Natural killer cell (primary cell): ENCODE data around the gene ATG13. TPM values are rescaled to one million over a fixed set of nuclear protein-coding genes. Genes with fewer than 3 reads are reported as not detected.

Experiments used
- ATAC-seq, 3 donors: fragments of 150-1000 bp in 2 of 3; fragments of 200-7000 bp in 1 of 3; cut with Tn5 transposase; 1 replicate in 1 of 3; 2 replicates in 2 of 3; pipeline ENCODE4 v1.10.0; 2021; ENCODE audit warnings: mild to moderate bottlenecking in 2 of 3, moderate library complexity in 2 of 3
- DNase-seq, 2 donors: peaks; one replicate each; pipeline versions ENCODE4 v3.0.0 to v3.0.0-alpha.2; 2013 to 2021; ENCODE audit warnings: mixed read lengths in 1 of 2
- H3K27ac ChIP-seq: one replicate; pipeline ENCODE4 v1.5.1; 2013; ENCODE audit warnings: mild to moderate bottlenecking, low read length
- H3K27me3 ChIP-seq: one replicate; pipeline ENCODE4 v1.6.1; 2013; ENCODE audit warnings: low read length; ENCODE audit not compliant: control insufficient read depth, insufficient read depth
- H3K36me3 ChIP-seq: one replicate; pipeline ENCODE4 v1.6.1; 2013; ENCODE audit warnings: low read length; ENCODE audit not compliant: control insufficient read depth, insufficient read depth
- H3K4me1 ChIP-seq: one replicate; pipeline ENCODE4 v1.6.1; 2013; ENCODE audit warnings: low read length; ENCODE audit not compliant: control insufficient read depth, insufficient read depth
- H3K4me3 ChIP-seq: one replicate; pipeline ENCODE4 v1.5.1; 2013; ENCODE audit warnings: low read length
- H3K9me3 ChIP-seq: one replicate; pipeline ENCODE4 v1.6.1; 2013; ENCODE audit warnings: low read length; ENCODE audit not compliant: control insufficient read depth, insufficient read depth
- H3K27ac Mint-ChIP-seq, 2 donors: one replicate each; pipeline ENCODE4 v1.8.0; 2022; ENCODE audit warnings: mild to moderate bottlenecking in 2 of 2, mixed read lengths in 2 of 2, moderate library complexity in 1 of 2
- H3K27me3 Mint-ChIP-seq, 2 donors: one replicate each; pipeline ENCODE4 v1.8.0; 2022; ENCODE audit warnings: low read depth in 2 of 2, mixed read lengths in 2 of 2
- H3K36me3 Mint-ChIP-seq: one replicate; pipeline ENCODE4 v1.8.0; 2022; ENCODE audit warnings: mixed read lengths
- H3K4me1 Mint-ChIP-seq, 2 donors: one replicate each; pipeline ENCODE4 v1.8.0; 2022; ENCODE audit warnings: mixed read lengths in 2 of 2
- H3K4me3 Mint-ChIP-seq: one replicate; pipeline ENCODE4 v1.8.0; 2022; ENCODE audit warnings: mild to moderate bottlenecking, moderate library complexity, mixed read lengths
- H3K9me3 Mint-ChIP-seq, 2 donors: one replicate each; pipeline ENCODE4 v1.8.0; 2022; ENCODE audit warnings: mixed read lengths in 2 of 2
- WGBS: methylation state at CpG from one replicate; pipeline ENCODE4 v1.1.7; 2013; ENCODE audit warnings: missing lambda C conversion rate; ENCODE audit not compliant: insufficient coverage; 5-methylcytosine and 5-hydroxymethylcytosine counted together
- intact Hi-C: fragments of 100-400 bp; cut with micrococcal nuclease; formaldehyde crosslinking; loops from one replicate; pipeline ENCODE4 v1.14.2; 2022
- total RNA-seq, 4 donors: library from RNA; stranded (reverse); fragments of 120-200 nt in 1 of 4; gene quantifications; one replicate each; pipeline versions ENCODE4 v1.2.3 to v1.2.4, GENCODE V29; 2013 to 2022
- TF ChIP-seq, protein P1 (sequence below): fragments of 200-600 bp; IDR thresholded peaks from one replicate; pipeline ENCODE4 v1.8.0; 2022; ENCODE audit warnings: antibody characterized with exemption

ATG13 gene
- total RNA-seq, 3 donors from 2014 or later (not counting 1 experiment from before 2014, with no cell fraction given): 125 to 137 (median 132) TPM

DNA sequence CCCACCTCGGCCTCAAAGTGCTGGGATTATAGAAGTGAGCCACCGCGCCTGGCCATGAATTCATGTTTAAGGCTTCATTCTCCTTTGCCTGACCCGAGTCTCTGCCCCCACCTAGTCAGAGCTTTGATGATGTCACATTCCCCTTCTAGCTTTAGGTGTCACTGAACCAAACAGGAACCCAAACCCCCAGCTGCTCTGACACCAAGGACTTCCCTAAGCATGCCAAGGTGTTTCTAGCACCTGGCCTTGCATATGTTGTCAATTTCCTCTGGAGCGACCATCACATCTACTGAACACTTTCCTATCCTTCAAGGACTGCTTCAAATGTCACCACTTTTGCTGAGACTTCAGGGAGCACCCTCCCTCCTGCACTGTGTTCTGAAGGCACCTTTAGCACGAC is 103.9 kb downstream of the ATG13 start:
- TF ChIP-seq, protein P1, sequence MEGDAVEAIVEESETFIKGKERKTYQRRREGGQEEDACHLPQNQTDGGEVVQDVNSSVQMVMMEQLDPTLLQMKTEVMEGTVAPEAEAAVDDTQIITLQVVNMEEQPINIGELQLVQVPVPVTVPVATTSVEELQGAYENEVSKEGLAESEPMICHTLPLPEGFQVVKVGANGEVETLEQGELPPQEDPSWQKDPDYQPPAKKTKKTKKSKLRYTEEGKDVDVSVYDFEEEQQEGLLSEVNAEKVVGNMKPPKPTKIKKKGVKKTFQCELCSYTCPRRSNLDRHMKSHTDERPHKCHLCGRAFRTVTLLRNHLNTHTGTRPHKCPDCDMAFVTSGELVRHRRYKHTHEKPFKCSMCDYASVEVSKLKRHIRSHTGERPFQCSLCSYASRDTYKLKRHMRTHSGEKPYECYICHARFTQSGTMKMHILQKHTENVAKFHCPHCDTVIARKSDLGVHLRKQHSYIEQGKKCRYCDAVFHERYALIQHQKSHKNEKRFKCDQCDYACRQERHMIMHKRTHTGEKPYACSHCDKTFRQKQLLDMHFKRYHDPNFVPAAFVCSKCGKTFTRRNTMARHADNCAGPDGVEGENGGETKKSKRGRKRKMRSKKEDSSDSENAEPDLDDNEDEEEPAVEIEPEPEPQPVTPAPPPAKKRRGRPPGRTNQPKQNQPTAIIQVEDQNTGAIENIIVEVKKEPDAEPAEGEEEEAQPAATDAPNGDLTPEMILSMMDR: no peak
- intact Hi-C loops: no loop called here
- H3K27me3 Mint-ChIP-seq: no peaks in the 10 kb centered on the region
- H3K4me3 ChIP-seq: no peak overlapping the region
- H3K27me3 ChIP-seq: no peaks in the 10 kb centered on the region
- H3K36me3 Mint-ChIP-seq: no peaks in the 10 kb centered on the region
- H3K4me1 Mint-ChIP-seq: no peaks in the 10 kb centered on the region
- ATAC-seq (no peak), DNase-seq (no peak)
- no peak overlapping the region for H3K27ac Mint-ChIP-seq
- no peaks in the 10 kb centered on the region for H3K36me3 ChIP-seq
- no peaks in the 10 kb centered on the region for H3K9me3 Mint-ChIP-seq
- H3K9me3 ChIP-seq: no peaks in the 10 kb centered on the region
- no peak overlapping the region for H3K4me3 Mint-ChIP-seq
- H3K4me1 ChIP-seq: no peaks in the 10 kb centered on the region
- H3K27ac ChIP-seq: no peak overlapping the region
- 85% methylated on average over 6 of the region's 6 CpGs for WGBS

DNA sequence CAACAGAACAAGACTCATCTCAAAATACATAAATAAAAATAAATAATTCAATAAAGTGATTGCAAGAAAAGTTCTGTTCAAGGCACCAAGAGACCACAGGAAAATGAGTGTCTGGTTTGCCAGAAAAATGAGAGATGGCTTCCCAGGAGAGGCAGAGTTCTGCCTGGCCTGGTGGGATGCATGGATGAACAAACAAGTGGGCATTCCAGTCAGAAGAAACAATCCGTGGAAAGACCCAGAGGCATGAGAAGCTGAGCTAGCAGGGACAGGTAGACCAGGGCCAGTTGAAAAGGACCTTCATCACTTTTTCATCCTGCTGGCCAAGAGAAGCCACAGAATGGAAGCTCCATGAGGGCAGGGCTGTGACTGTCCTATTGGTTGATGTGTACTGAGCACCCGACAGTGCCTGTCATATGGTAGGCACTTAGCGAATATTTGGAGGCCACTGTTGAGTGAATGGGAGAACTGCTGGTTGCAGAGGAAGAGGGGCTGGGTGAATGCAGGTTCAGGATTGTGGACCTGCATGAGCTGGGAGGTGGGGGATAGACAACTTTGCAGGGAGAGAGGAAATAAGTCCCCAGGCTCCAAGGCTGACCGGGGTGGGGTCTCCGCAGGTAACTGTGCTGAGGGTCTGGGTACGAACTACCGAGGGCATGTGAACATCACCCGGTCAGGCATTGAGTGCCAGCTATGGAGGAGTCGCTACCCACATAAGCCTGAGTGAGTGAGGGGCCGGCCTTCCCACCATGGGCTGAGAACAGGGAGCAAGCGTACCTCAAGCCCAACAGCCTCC is 105.4 kb downstream of the ATG13 start:
- Histone ChIP-seq H3K9me3 (no peaks in the 10 kb centered on the region), H3K4me1 (no peaks in the 10 kb centered on the region), H3K36me3 (no peaks in the 10 kb centered on the region), H3K27me3 (no peaks in the 10 kb centered on the region), H3K27ac (no peak overlapping the region), H3K4me3 (no peak overlapping the region)
- H3K36me3 Mint-ChIP-seq: no peaks in the 10 kb centered on the region
- H3K27me3 Mint-ChIP-seq: no peaks in the 10 kb centered on the region
- H3K4me1 Mint-ChIP-seq: no peaks in the 10 kb centered on the region
- 93% methylated on average over 11 of the region's 11 CpGs for WGBS
- TF ChIP-seq, protein P1: no peak
- H3K4me3 Mint-ChIP-seq: no peak overlapping the region
- intact Hi-C loops: no loop called here
- H3K9me3 Mint-ChIP-seq: no peaks in the 10 kb centered on the region
- no peak overlapping the region for H3K27ac Mint-ChIP-seq
- ATAC-seq (no peak), DNase-seq (no peak)

DNA sequence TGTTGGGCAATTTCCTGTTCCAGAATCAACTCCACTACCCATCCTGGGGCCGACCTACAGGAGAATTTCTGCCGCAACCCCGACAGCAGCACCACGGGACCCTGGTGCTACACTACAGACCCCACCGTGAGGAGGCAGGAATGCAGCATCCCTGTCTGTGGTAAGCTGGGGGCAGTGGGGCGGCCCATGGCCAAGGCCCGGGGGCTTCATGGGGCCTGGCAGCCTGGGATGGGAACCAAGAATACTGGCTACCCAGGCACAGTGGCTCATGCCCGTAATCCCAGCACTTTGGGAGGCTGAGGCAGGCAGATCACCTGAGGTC is 106.0 kb downstream of the ATG13 start:
- H3K4me3 ChIP-seq: no peak overlapping the region
- H3K4me1 ChIP-seq: no peaks in the 10 kb centered on the region
- DNase-seq (no peak), ATAC-seq (no peak)
- Mint-ChIP-seq H3K27ac (no peak overlapping the region), H3K36me3 (no peaks in the 10 kb centered on the region), H3K9me3 (no peaks in the 10 kb centered on the region), H3K4me1 (no peaks in the 10 kb centered on the region), H3K27me3 (no peaks in the 10 kb centered on the region), H3K4me3 (no peak overlapping the region)
- TF ChIP-seq, protein P1: no peak
- 92% methylated on average over 8 of the region's 8 CpGs for WGBS
- intact Hi-C loops: no loop called here
- H3K27me3 ChIP-seq: no peaks in the 10 kb centered on the region
- no peak overlapping the region for H3K27ac ChIP-seq
- no peaks in the 10 kb centered on the region for H3K36me3 ChIP-seq
- no peaks in the 10 kb centered on the region for H3K9me3 ChIP-seq

GRCh38 chr11:46724088-46724487 is 106.7 kb downstream of the ATG13 start:
- intact Hi-C loops: no loop called here
- Histone ChIP-seq H3K4me1 (no peaks in the 10 kb centered on the region), H3K9me3 (no peaks in the 10 kb centered on the region), H3K27me3 (no peaks in the 10 kb centered on the region), H3K4me3 (no peak overlapping the region), H3K36me3 (no peaks in the 10 kb centered on the region), H3K27ac (no peak overlapping the region)
- no peak overlapping the region for H3K27ac Mint-ChIP-seq
- H3K4me1 Mint-ChIP-seq: no peaks in the 10 kb centered on the region
- no peak for ATAC-seq
- DNase-seq: no peak
- no peaks in the 10 kb centered on the region for H3K9me3 Mint-ChIP-seq
- TF ChIP-seq, protein P1: no peak
- no peaks in the 10 kb centered on the region for H3K36me3 Mint-ChIP-seq
- WGBS: 71% methylated on average over 8 of the region's 8 CpGs
- H3K27me3 Mint-ChIP-seq: no peaks in the 10 kb centered on the region
- no peak overlapping the region for H3K4me3 Mint-ChIP-seq
